HK-2 (cell line): Measurements from ENCODE around the gene POLR2C.
"Not testable (repeated sequence)": the region's sequence is repeated elsewhere in the genome, so short reads cannot be mapped to it uniquely, and the experiment has no call there.

Source experiments
- DNase-seq: peaks from one replicate; pipeline ENCODE4 v3.0.0-alpha.2; 2018; ENCODE audit not compliant: unreplicated experiment

POLR2C gene

DNA sequence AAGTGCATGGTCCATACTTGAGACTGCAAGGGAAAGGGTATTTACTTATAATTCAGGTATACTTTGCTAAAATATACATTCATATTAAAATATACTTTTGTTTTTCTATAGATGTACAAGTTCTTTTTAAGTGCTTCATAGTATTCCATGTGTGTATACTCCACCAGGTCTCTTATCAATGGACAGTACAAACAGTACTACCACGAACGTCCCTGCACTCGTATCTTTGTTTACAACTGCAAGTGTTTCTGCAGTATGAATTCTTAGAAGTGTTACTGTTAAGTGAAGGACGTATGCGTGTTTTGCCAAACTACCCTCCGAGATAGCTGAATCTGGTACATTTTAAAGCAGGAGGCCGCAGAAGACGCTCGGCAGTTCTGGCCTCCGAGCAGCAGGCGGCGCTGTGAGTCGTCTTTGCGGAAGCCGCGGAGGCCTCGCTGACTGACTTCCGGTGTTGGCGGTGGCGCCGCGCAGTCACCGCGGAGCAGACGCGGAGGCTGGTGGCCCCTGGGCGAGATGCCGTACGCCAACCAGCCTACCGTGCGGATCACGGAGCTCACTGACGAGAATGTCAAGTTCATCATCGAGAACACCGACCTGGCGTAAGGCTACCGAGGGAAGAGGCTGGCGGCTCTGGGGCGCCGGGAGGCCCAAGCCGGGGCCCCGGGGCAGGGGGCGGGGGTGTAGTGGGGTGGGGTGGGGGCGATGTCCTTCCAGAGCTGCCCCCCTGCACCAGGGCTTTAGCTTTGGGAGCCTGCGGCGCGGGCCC lies at the start of gene POLR2C:
POLR2C (plus strand) TSS at position 471 of the 769 bp plus-strand sequence; CDS start at position 517, 46 bp downstream.
- DNase-seq, result peak; percentile 92

DNA sequence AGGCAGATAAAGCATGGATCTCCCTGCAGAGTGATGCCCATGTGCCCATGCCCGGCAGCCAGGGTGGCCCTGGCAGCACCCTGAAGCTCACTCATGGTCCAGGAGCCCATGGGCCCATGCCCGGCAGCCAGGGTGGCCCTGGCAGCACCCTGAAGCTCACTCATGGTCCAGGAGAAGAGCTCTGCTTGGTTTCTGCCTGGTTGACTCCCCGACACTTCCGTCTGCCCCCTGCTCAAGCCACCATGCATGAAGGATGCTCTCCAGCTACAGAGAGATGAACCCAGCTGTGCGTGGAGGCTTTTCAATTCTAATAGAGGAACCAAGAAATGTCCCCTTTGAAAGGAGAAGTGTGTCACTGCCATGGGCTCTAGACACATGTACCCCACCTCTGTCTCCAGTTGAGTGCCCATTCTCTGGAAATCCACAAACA lies 49.2 kb upstream of the POLR2C start:
- no peak for DNase-seq

DNA sequence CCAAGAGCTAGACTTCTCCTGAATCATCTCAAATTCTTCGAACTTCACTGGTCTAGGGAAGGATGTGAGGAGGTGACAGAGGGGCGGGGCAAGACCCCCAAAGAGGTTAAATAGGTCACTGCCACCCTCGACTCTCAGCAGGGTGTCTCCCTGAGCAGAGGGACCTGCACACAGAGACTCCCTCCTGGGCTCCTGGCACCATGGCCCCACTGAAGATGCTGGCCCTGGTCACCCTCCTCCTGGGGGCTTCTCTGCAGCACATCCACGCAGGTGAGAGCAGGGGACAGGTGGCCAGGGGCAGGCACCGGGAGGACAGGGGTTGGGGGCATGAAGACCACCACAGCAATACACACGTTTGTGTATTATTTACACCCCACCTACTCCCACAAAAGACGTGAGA lies 48.7 kb upstream of the POLR2C start:
- DNase-seq, result no peak

DNA sequence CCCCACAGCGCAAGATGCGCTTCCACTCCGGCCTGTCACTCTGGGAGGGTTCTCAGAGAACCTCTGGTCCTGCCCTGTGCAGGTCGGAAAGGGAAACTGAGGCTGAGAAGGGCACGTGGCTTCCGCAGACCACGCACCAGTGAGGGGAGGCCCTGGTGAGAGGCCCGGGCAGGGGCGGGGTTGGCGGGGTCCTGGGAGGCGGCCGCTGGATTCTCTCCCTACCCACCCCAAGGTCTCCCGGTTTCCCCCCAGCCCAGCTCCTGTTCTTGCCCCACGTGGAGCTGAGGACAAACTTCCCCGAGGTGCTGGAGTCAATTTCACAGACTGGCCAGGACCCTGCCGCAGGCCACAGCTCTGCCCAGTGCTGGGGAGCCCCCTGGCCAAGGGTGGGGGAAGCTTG lies 46.4 kb upstream of the POLR2C start:
- DNase-seq, result no peak

DNA sequence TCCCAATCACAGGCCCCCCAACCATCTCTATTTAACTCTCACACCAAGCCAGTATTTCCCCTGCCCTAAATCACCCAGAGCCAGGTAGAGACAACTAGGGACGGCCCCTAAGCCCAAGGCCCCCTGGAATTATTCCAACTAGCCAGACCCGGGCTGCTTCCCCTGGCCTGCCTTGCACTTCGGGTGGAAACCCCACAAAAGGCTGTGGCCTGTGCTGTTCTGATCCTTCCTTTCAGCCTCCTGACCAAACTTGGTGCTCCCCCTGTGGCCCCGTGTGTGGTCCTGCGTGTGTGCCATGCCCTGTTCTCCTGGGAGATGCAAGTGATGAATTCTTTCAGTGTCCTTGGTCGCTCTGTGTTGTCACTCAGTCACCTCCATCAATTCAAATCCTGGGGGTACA lies 43.0 kb upstream of the POLR2C start:
- DNase-seq, result no peak

DNA sequence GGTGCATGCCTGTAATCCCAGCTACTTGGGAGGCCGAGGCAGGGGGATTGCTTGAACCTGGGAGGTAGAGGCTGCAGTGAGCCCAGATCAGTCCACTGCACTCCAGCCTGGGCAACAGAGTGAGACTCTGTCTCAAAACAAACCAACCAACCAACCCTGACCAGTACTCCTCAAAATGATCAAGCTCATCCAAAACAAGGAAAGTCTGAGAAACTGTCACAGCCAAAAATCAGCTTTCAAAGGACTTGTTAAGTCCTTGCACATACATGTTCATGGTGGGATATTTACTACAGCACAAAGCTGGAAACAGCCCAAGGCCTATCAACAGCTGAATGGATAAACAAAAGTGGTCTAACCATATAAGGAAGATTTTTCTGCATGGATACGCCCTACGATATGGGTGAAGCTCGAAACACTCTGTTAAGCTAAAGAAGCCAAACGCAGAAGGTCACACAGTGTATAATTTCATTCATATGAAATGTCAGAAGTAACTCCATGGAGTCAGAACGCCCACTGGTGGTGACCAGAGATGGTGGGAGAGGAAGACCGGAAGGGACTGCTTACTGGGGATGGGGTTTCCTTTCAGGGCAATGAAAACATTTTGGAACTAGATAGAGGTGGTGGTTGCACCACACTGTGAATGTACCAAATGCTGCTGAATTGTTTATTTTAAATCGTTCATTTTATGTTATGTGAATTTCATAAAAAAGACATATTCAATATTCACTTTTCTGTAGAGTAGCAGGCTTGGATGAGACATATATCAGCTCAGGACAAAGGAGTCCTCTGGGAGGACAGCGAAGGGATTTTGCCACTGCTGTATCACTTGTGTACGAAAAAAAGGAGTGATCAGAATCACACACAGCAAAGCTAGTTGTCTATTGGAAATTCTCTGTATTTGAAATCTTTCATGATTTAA lies 40.2 kb upstream of the POLR2C start:
- DNase-seq, result no peak

DNA sequence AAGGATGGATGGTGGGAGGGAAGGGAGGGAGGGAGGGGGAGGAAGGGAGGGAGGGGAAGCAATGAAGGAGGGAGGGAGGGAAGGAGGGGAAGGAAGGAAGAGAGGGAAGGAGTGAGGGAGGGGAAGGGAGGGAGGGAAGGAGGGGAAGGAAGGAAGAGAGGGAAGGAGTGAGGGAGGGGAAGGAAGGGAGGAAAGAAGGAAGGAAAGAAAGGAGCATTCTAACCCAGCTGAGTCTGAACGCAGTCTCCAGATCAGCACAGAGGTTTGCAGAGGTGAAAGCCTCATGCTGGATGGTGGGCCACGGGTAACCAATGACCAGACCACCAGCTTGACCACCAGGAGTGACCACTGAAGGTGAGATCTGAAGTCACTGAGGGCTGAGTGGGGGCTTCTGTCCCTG lies 39.3 kb upstream of the POLR2C start:
- no peak for DNase-seq

DNA sequence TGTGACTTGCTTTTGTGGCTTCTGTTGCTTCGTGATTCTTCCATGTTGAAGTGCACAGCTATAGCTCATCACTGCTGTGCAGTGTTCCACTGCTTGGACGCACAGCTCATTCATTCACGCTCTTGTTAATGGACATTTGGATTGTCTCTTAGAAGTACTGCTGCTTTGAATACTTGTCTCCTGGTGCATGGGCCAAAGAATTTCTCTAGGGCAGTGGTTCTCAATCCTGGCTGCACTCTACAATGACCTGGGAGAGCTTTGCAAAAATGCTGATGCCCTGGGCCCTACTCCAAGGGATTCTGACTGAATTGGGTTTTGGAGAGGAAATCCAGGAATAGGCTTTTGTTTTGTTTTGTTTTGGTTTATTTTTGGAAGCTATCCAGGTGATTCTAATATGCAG lies 37.9 kb upstream of the POLR2C start:
- no peak for DNase-seq

DNA sequence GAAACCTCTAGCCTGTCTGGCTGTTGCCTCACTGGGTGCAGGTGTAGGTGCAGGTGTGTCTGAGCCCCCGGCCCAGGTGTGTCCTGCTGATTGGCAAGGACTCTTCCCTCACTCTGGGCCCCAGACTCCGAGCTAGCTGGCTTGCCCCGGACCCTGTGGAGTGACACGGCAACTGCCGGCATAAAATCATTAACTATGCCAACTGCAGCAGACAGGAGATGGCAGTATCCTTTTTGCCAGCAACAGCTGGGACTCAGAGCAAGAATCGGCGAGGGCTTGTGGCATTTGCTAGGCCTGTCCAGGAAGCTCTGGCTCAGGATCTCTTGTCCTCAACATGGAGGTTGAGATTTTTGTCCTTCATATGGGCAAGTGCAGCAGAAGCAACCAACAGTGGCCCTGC lies 36.1 kb upstream of the POLR2C start:
- no peak for DNase-seq

DNA sequence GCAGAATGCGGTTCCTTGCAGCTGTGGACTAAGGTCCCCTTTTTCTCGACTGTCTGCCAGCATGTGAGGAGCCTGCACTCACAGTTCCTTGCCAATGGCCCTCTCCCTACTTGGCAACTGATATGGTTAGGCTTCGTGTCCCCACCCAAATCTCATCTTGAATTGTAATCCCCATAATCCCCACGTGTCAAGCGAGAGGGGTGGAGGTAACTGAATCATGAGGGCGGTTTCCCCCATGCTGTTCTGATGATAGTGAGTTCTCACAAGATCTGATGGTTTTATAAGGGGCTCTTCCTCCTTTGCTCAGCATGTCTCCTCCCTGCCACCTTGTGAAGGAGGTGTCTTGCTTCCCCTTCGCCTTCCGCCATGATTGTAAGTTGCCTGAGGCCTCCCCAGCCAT lies 35.2 kb upstream of the POLR2C start:
- no peak for DNase-seq

DNA sequence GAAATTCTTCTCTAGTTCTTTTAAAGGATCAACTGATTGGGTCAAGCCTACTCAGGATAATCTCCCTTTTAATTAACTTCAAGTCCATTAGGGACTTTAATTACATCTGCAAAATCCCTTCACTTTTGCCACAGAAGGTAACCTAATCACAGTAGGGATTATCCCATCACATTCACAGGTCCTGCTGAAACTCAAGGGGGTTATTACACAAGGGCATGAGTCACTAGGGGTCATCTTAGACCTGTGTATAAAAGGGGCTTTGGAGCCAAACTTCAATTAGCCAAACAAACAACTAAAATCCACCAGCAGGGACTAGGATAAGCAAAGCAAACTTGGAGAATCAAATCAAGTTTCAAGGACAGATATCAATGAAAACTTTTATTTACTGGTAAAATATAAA lies 34.7 kb upstream of the POLR2C start:
- DNase-seq, result no peak

DNA sequence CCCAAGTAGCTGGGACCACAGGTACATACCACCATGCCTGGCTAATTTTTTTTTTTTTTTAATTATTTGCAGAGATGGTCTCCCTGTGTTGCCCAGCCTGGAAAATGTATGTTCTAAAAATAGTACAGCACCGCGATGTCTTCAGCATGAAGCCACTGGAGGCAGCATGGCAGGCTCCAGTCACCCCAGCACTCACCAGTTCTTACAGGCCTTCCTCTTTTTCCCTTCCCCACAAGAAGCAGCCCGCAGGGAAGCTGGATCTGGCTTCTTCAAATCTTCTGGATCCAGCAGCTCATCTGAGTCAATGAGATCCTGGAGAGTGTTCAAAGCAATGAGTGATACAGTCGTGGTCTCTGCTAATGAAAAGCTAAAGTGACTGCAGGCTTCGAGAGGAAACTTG lies 31.5 kb upstream of the POLR2C start:
- no peak for DNase-seq

DNA sequence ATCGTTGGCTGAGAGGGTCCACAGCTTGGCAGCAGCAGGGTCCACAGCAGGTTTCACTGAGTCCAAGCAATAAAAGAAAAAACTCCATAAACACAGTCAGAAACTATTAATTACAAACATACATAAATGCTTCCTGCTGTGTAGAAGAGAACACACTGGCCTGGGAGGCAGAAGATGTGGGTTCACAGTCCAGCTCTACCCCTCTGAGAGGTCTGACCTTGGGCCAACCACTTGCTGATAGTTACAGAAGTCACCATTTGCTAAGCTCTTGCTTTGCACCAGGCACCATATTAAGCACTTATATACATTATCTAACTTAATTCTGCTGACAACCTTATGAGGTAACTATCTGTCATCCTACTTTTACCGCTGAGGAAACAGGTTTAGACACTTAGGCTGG lies 30.0 kb upstream of the POLR2C start:
- DNase-seq, result no peak

DNA sequence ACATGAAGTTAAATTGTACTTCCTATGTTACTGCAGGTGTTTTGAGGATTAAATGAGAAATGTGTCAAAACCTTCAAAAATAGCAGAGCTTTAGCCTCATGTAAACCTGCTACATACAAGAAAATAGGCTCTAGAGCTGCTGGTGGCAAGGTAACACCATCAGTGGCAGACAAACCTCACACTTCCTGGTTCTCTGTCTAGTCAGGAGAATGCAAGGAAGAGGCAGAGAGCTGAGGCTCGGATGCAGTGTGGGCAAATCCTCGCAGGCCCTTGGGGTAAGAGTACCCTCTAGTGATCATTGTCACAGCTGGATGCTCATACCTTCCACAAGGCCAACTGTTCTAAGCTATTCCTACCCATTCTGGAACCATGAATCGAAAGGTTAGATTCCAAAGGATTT lies 29.5 kb upstream of the POLR2C start:
- DNase-seq, result no peak

DNA sequence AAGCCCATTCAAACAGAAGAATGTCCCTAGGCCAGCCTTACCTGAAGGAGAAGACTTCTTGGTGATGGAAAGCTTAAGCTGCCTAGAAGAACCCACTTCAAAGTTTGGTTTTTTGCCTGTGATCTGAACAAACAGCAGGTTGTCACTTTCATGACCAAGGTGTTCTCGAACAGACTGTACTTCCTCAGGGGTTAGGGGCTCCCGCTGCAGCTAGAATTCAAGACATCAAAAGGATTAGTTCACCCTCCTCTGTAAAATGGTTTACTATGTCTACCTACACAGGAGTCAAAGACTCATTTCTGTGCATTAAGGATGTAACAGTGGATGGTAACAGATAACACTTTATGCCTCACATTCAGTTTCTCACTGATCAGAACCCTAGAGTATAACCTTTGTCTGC lies 28.5 kb upstream of the POLR2C start:
- no peak for DNase-seq

DNA sequence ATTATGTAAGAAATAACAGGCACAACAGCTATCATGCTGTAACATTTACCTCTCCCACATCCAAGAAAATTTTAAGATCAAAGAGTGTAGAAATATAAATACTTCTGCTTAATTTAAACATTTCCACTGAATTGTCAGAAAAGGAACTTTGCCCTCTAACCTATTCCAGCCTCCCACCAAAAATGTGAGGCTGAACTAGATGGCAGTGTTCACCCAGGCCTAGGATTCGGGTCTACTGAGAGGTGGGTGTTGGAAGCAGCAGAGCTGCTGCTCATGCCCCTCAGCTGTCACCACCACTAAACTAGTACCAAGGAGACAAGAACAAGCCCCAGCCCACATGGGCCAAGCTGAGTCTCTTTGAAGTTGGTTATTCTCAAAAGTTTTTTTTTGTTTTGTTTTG lies 26.6 kb upstream of the POLR2C start:
- no peak for DNase-seq

DNA sequence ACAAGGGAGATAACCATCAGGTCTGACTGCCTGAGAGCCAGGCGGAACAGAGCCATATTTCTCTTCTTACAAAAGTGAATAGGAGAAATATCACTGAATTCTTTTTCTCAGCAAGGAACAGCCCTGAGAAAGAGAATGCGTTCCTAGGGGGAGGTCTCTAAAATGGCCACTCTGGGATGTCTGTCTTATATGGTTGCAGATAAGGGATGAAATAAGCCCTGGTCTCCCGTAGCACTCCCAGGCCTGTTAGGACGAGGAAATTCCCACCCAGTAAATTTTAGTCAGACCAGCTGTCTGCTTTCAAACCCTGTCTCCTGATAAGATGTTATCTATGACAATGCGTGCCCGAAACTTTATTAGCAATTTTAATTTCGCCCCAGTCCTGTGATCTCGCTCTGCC lies 22.5 kb upstream of the POLR2C start:
- not testable (repeated sequence) for DNase-seq

DNA sequence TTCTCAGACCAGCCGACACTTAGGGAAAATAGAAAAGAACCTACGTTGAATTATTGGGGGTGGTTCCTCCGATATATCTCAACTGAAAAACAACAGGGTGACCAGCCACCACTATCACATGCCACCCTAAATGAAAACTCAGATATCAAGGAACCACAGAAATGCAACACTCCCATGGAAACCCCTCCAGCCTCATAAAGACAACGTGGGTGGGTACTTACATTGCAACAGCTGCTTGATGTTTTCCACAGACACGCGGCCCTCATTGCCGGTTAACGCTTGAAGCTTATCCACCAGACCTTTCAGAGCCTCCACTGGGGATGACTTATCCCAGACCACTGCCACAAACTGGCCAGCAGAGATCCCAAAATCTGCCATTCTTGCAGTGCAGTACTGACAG lies 21.9 kb upstream of the POLR2C start:
- DNase-seq, result not testable (repeated sequence)

DNA sequence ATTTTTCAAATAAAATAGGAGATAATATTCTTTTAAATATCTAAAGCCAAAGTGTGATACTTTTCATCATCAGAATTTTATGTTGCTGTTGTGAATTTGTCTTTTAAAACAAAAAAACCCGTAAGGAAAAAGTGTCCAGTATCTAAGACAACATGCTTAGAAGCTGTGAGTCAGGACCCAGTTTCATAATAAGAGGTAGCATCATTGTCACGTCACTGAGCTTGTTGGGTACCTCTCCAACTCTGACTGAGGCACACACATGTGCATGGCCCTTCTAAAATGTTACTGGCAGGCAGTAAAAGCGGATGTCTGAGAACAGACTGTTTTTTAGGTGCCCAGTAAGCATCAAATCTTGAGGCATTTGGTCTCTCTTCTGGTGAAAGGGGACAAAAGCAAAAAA lies 17.8 kb upstream of the POLR2C start:
- no peak for DNase-seq

DNA sequence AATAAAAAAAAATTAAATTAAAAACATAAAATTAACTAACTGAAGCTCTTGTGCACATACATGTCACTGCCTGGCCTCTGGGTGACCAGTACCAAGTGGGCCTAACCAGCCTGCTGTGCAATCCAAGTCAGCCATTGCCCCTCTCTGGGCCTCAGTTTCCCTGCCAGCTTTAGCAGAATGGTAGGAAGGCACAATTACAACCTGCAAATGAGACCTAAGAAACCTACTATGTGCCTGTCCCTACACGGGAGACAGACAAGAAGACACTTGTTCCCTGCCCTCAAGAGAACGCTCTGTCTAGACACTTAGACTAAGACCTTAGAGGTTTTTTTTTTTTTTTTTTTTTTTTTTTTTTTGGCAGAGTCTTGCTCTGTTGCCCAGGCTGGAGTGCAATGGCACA lies 17.0 kb upstream of the POLR2C start:
- no peak for DNase-seq

DNA sequence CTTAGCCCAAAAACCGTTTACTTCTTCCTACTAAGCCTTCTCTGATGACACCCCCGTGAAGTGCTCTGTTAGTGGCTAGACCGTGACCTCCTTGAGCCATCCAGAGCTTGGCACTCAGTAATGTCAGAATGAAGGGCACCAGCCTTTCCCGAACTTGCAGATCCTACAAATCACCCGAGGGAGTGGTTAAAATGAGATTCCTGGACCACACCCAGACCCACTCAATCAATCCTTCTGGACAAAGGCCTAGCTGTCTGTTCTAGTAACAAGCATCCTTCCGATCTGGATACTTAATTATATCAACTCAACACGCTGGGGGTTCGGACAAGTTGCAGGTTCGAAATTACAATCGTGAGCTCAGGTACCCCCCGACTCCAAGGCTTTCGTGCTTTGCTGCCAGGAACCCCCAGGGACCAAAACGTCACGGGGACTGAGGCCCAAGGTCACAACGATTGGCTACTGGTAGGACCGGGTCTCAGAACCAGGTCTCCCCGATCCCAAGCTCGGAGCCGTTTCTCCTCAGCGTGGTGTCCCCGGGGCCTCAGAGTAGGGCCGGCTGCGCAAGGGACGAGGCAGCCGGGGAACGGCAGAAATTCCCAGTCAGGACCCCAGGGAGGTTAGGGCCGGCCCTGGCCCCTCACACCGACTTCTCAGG lies 15.8 kb upstream of the POLR2C start:
- DNase-seq, result peak; percentile 47

DNA sequence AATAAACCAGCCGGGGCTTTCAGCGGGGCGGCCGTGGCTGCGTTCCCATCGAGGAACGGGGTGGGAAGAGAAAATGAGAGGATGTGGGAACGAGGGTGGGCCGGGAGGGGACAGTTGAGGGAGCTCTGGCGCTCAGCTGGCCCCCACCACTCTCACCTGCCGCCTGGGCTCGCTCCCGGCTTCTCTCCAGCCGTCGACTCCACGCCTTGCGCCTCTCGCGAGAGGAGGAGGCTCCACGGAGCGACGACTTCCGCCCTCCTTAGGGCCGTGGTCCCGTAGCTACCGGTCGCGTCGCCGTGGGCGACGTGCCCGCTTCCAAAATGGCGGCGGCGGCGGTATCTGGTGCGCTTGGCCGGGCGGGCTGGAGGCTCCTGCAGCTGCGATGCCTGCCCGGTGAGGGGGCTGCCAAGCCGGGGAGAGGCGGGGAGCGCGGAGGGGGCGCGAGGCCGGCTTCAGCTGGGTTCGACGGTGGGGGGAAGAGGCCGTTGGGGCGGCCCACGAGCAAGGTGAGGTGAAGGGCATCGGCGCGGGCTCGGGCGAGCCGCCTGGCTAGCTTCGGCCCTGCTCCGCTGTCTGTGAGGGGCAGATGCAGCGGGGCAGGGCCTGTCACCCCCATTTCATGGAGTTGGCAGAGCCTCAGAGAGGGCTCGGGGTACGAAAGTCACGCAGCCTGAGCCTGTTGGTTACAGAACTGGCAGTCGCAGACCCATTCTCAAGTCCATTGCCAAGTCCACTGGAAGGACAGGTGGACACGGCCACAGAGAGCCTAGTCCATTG lies 15.1 kb upstream of the POLR2C start, which contains the start of the genes CIAPIN1 and COQ9:
CIAPIN1 (minus strand) TSS at position 200 of the 777 bp plus-strand sequence. CDS start 6,457 bp downstream, outside the sequence.
COQ9 (plus strand) TSS at position 294 of the 777 bp plus-strand sequence; CDS start at position 321, 27 bp downstream.
- DNase-seq, result peak; percentile 93
